Right ventricle myocardium inferior (tissue), 1 donor: ENCODE measurements around the gene TYMP. TPM values are rescaled to one million over a fixed set of nuclear protein-coding genes. Genes with fewer than 3 reads are reported as not detected.
A peak's percentile ranks its signal among the peaks of the same experiment; 100 is the strongest.

Source experiments
- ATAC-seq: fragments of 200-7000 bp; cut with Tn5 transposase; one replicate; pipeline ENCODE4 v1.9.1; 2020; ENCODE audit warnings: mild to moderate bottlenecking, moderate library complexity
- DNase-seq: peaks from one replicate; pipeline ENCODE4 v3.0.0; 2021; ENCODE audit errors: missing footprints
- intact Hi-C: fragments of 100-400 bp; cut with DNase I; formaldehyde crosslinking; loops from one replicate; pipeline ENCODE4 v1.11.0; 2022
- total RNA-seq: library from RNA; stranded (reverse); fragmentation: NEBNext Ultra II Directional; extraction: Animal tissue kit (Norgen Biotek cat#: 25700); gene quantifications from one replicate; pipeline ENCODE4 v1.2.1, GENCODE V29; 2021
- donor health status: DM: no; HTN: yes; CAD: no; lungs with severe emphysema.

The TYMP gene
- total RNA-seq, 1 donor from 2014 or later = 15.5 TPM

DNA sequence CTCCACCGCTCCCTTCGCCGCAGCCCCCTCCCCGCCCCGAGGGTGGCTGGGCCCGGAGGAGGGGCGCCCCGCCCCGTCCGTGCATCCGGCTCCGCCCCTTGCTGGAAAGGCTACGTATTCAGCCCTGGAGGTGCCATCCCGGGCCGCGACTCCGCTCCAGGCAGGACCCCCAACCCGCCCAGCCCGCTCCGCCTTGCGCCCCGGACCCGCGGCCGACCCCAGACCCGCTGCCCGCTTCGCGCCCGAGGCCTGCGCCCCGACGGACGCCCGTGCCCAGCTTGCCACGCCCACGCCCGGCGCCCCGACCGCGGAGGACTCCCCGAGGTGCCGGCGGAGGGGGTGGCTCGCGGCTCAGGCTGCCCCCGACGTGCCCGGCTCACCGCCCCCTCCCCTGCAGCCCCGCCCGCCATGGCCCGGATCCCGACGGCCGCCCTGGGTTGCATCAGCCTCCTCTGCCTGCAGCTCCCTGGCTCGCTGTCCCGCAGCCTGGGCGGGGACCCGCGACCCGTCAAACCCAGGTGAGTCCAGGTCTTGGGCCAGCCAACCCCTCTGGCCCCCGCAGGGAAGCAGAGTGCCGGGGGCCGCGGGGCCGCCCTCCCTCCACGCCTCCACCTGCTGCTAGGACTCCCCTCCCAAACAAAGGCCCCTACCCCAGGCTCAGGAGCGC lies 48.2 kb downstream of the TYMP start, which contains the start of gene ADM2:
ADM2 (plus strand) TSS at position 104 of the 667 bp plus-strand sequence; CDS start at position 409, 305 bp downstream.
- ATAC-seq (peak; percentile 23), DNase-seq (no peak)
- intact Hi-C loops = no loop called here

DNA sequence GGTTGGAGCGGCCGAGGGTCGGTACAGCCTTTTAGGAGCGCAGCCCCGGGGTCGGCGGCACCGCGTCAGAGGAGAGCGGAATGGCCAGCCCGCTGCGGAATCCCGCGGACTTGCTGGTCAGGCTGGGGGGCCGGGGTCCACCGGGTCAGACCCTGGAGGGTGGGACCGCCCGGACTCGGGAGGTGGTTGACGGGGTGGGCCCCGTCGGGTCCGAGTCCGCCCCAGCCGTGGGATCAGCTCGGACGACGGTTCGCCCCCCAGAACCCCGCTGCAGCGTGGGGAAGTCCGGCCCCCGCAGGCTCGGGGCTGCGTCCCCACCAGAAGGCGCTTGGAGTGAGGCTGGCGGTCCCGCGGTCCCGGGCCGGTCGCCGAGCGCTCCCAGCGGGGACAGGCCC lies 48.8 kb downstream of the TYMP start:
- no peak for DNase-seq
- intact Hi-C loops = no loop called here
- no peak for ATAC-seq

DNA sequence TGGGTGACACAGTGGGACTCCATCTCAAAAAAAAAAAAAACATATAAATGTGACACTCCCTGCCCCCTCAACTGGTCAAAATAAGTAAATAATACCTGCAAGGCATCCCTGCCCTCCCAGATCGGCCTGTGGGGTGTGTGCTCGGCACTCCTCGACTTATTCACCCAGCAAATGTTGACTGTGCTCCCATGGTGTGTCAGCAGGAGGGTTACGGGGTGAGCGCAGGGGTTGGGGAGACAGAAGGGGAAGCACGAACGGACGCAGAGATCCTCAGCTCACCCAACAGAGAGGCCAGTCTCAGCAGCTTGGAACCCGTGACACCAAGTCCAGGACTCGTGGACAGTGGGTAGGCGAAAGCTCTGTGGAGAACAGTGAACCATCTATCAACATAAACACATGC lies 50.1 kb downstream of the TYMP start:
- intact Hi-C loops = no loop called here
- ATAC-seq = no peak
- no peak for DNase-seq

GRCh38 chr22:50477923-50478322 lies 51.9 kb downstream of the TYMP start:
- intact Hi-C loops = no loop called here
- DNase-seq = no peak
- no peak for ATAC-seq

DNA sequence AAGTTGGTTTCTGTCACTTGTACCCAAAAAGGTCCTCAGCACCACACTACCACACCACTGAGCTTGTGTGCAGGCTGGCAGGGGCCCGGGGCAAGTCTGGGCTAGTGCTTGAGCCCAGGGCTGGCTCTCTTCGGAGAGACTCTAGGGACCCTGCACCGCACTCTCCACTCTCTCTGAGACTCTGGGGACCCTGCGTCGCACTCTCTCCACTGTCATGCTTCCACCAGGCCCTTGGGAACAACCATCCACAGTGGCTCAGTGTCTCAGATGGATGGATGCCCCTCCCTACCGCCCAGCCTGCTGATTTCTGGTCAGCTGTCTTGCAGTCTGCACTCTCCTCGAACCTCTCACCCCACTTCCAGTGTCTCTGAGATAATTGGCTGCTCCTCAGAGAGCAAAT lies 52.9 kb downstream of the TYMP start:
- intact Hi-C loops = no loop called here
- ATAC-seq (no peak), DNase-seq (no peak)

Other genes with a start within 250 kb of the TYMP start
- 70.6 TPM for gene PLXNB2, start 222.4 kb downstream of the TYMP start, total RNA-seq
- gene DENND6B, start 203.0 kb downstream of the TYMP start, total RNA-seq = 1.7 TPM
- 42.4 TPM for gene PPP6R2, start 186.7 kb downstream of the TYMP start, total RNA-seq
- gene SBF1, start 55.0 kb downstream of the TYMP start, total RNA-seq = 47.7 TPM
- not detected for gene ADM2, start 48.5 kb downstream of the TYMP start, total RNA-seq
- not detected for gene MIOX, start 43.2 kb downstream of the TYMP start, total RNA-seq
- gene LMF2, start 22.3 kb downstream of the TYMP start, total RNA-seq = 24.9 TPM
- 26.7 TPM for gene NCAPH2, start 21.8 kb downstream of the TYMP start, total RNA-seq
- gene SCO2, start 4.4 kb downstream of the TYMP start, total RNA-seq = not detected
- not detected for gene KLHDC7B, start 15.9 kb upstream of the TYMP start, total RNA-seq
- not detected for gene SYCE3, start 32.9 kb upstream of the TYMP start, total RNA-seq
- 370 TPM for gene CPT1B, start 48.4 kb upstream of the TYMP start, total RNA-seq
- gene CHKB, start 52.8 kb upstream of the TYMP start, total RNA-seq = 37.8 TPM
- 0.57 TPM for gene MAPK8IP2, start 70.8 kb upstream of the TYMP start, total RNA-seq
- gene ARSA, start 98.1 kb upstream of the TYMP start, total RNA-seq = 21.3 TPM
- gene SHANK3, start 142.8 kb upstream of the TYMP start, total RNA-seq = 22.2 TPM
- gene ACR, start 208.2 kb upstream of the TYMP start, total RNA-seq = 0.27 TPM